SK-N-MC (cell line): Measurements from ENCODE around the gene SVOP.

ENCODE experiments used
- EZH2 ChIP-seq: fragments of 200-600 bp; sonication (generic); IDR thresholded peaks from one replicate; pipeline ENCODE4 v1.6.1; 2017; ENCODE audit warnings: antibody characterized with exemption
- POLR2AphosphoS5 ChIP-seq: IDR thresholded peaks from 2 replicates; pipeline ENCODE4 v1.6.1; 2012; ENCODE audit warnings: mild to moderate bottlenecking, low read depth, low read length, borderline replicate concordance

GRCh38 chr12:108938247-108938924 is 82.5 kb downstream of the SVOP start:
- TF ChIP-seq POLR2AphosphoS5: no peak
- no peak for TF ChIP-seq EZH2
